Measurements from ENCODE around the gene MIDN.

Gene MIDN

DNA sequence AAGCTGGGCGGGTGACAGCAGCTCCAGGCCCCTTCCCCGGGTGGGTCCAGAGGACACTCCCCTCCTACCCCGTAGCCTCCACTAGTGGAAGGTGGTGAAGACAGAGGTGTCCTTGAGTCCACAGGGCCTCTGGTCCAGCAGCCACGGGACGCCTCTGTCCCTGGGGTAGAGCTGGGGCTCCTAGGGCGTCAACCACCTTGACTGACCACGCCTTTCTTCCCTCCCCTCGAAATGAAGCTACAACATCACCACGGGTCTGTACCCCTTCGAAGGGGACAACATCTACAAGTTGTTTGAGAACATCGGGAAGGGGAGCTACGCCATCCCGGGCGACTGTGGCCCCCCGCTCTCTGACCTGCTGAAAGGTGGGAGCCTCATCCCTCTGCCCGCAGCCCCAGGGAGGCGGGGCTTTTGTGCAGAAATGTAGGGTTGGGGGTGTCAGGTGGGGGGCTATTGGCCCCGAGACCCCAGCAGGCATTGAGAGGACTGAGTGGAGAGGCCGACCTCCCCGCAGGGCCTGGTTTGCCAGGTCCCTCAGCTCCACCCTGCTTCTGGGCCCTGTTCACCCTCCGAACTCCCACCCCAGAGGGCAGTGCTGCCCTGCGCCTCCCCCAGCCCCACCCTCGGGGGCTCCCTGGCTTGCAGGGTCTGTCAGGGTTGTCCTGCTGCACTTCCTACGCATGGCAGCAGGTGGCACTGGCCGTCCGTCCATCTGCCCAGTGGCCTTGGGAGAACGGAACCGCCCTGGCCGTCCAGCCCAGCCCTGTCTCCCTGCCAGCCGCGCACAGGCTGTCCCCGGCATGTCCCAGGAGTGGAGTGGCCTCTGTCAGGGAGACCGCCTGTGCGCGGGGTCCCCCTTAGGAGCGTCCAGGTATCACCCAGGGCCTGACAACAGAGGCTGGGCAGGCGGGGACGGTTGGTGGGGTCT, 27.1 kb upstream of the MIDN start:
- DNase-seq = peak; percentile 79

DNA sequence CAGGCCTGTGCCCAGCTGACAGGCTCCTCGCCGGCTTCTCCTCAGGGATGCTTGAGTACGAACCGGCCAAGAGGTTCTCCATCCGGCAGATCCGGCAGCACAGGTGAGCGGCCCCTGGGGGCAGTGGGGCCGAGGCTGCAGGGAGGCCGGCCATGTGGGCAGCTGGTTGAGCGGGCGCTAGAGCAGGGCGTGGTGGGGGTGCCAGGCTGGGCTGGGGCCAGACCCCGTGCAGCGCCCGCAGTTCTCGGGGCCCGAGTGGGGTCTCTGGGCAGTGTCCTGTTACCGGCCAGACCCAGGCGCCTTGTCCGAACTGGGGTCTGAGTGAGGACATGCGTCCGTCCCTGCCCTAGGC, 26.5 kb upstream of the MIDN start:
- no peak for DNase-seq

DNA sequence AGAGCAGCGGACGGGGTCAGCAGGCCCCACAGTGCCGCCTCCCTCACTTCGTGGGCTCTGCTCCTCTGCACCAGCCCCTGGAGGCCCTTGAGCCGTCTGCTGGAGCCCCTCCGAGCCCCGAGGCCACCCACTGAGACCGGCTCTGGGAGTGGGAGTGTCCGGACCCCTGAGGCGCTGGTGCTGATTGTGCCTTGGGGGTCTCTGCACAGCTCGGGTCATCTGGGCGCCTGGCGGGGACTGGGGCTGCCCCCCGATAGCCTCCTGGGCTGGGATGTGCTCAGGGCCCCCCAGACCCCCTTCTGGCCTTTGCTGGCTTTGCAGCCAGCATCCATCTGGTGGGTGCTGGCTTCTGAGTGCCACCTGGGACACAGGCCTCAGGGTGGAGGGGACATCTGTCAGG, 26.0 kb upstream of the MIDN start:
- no peak for DNase-seq

DNA sequence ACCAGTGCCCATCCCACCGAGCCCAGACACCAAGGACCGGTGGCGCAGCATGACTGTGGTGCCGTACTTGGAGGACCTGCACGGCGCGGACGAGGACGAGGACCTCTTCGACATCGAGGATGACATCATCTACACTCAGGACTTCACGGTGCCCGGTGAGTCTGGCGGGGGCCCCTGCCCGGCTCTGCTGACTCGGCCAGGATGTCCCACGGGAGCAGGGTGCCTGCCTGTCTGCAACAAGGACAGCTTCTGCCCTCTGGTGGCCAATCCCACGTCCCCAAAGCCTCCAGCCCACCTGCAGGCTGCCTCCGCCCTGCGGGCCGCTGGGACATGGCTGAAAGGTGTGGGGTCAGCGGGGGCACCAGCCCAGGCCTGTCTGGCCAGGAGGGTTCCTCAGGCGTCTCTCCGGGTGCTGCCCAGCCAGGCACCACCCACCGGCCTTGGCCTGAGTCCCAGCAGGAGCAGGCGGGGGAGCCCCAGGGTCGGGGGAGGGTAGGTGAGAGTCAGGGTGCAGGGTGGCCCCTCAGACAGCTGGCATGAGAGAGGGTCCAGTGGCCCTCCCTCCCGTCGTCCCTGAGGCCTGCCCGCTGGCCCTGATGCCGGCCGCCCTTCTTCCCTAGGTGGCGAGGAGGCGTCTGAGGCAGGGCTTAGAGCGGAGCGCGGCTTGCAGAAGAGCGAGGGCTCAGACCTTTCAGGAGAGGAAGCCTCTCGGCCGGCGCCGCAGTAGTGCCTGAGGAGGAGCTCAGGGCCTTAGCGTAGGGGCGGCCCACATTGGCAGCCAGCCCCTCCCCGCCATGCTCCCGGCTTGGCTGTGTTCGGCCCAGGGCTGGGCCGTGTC, 25.1 kb upstream of the MIDN start:
- DNase-seq = no peak

DNA sequence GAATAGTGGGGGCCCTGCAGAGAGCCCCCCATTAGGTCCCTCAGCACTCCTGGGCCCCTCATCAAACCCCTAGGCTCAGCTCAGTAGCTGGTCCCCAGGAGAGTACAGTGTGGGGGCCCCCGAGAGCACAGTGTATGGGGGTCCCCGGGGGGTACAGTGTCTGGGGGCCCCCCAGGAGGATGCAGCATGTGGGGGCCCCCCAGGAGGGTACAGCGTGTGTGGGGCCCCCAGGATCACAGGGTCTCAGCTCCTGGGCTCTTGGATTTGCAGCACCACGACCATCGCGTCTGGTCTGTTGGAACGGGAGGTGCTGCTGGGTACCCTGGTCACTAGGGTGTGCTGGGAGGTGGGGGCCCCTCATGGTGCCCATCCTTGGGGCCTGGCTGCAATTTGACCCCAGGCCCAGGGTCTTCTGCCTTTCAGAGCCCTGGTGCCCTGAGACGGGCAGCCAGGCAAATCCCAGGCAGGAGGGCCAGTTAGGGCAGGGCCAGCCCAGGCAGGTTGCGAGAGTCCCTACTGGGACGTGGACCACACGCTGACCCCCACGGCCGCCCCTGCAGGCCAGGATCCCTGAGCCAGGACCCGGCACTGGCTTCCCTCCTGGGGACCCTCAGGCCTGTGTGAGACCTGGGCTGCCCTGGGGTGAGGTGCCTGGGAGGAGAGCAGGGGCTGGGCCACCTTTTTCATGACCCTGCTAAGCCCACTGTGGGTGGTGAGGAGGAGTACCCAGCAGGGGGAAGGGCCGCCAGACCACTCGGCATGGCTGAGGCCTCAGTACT, 24.1 kb upstream of the MIDN start:
- DNase-seq = no peak

DNA sequence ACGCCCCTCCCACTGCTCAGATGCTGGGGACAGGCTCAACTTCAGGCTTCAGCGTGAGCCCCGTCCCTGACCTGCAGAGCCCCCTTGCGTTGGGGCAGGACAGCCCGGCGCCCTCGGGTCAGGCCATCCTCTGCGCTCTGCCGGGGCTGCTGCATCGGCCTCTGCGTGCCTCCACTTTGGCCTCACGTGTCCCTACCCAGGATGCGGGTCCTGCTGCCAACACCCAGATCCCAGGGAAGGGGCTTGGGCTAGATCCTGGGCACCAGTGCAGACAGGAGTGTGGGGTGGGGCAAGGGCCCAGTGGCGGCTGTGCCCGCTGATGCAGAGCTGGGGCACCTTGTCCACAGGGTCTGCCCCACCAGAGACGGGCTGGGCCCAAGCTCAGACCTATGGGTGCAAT, 23.5 kb upstream of the MIDN start:
- DNase-seq = no peak

DNA sequence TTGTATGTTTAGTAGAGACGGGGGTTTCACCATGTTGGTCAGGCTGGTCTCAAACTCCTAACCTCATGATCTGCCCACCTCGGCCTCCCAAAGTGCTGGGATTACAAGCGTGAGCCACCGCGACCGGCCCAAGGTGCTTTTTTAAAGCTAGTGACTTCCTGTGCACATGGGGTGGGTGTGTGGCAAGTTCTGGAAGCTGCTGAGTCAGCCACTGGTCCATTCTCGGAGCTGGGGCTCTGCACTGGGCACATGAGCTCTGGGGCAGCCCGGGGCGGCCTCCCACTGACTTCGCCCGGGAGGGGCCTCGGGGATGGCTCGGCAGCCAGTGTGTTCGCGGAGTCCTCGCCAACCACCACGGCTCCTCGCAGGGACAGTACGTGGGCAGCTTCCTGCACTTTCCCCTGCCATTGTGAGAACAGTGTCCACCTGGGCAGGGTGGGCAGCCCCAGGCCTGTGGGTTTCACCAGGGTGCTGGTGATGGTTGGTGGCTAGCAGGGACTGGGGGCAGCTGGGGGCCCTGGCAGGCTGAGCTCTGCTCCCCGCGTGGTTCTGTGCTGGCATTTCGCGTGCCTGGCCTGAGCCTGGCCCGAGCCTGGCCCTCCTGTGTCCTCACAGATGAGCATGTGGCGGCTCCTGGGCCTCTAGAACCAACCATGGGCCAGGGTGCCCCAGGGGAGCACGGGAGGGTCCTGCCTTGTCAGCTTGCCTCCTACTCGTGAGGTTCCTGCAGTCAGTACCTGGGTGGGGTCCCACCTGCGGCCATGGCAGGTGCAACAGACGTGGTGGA, 22.8 kb upstream of the MIDN start:
- DNase-seq = no peak

DNA sequence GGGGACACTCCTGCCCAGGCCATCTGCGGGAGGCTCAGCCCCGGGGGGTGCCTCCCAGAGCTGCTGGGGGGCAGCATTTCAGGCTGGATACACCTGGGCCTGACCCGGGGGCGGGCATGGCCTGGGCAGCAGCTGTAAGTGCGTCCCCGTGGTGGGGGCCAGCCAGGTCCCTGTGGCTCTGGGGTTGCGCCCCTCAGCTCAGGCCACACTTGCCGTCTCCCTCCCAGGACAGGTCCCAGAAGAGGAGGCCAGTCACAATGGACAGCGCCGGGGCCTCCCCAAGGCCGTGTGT, 22.2 kb upstream of the MIDN start:
- no peak for DNase-seq

DNA sequence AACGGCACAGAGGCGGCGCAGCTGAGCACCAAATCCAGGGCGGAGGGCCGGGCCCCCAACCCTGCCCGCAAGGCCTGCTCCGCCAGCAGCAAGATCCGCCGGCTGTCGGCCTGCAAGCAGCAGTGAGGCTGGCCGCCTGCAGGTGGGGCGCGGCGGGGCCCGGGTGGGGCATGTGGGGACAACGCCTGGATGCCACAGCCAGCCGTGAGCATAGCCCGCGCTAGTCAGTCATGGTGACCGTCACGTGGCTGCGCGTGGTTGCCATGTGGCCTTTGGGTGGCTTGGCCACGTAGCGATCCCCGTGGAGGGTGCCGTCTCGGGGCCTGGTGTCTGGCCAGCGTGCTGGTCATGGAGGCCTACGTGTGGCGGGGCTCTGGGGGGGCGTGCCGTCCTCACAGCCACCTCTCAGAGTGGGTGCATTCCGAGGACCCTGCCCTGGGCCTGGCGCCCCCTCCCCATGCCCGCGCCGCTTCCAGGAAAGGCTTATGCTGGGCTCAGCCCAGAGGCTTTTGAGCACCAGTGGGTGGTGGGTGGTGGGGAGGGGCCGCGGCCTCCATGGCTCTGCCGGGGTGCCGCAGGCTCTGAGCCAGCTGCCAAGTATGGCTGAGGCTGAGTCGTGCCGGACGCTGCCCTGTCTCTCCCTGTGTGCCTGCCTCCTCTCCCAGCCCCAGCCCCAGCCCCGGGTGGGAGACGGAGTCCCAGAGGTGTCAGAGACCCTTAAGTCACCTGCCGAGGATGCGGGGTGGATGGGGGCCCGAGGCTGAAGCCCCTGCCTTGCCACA, 21.7 kb upstream of the MIDN start:
- DNase-seq = no peak

DNA sequence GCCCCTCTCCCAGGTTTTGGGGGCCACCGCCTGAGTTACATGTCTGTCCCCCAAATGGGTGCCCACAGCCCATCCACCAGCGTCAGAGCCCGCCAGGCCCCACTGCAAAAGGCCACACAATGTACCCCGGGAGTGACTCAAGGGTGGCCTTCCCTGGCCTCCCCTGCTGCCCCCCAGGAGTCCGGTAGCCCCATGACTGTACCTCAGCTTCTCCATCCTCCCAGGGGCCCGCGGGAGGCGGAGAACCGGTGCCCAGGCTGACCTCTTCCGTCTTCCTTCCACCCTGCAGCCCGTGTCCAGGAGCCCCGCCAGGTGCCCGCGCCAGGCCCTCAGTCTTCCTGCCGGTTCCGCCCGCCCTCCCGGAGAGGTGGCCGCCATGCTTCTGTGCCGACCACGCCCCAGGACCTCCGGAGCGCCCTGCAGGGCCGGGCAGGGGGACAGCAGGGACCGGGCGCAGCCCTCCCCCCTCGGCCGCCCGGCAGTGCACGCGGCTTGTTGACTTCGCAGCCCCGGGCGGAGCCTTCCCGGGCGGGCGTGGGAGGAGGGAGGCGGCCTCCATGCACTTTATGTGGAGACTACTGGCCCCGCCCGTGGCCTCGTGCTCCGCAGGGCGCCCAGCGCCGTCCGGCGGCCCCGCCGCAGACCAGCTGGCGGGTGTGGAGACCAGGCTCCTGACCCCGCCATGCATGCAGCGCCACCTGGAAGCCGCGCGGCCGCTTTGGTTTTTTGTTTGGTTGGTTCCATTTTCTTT, 20.9 kb upstream of the MIDN start:
- no peak for DNase-seq

DNA sequence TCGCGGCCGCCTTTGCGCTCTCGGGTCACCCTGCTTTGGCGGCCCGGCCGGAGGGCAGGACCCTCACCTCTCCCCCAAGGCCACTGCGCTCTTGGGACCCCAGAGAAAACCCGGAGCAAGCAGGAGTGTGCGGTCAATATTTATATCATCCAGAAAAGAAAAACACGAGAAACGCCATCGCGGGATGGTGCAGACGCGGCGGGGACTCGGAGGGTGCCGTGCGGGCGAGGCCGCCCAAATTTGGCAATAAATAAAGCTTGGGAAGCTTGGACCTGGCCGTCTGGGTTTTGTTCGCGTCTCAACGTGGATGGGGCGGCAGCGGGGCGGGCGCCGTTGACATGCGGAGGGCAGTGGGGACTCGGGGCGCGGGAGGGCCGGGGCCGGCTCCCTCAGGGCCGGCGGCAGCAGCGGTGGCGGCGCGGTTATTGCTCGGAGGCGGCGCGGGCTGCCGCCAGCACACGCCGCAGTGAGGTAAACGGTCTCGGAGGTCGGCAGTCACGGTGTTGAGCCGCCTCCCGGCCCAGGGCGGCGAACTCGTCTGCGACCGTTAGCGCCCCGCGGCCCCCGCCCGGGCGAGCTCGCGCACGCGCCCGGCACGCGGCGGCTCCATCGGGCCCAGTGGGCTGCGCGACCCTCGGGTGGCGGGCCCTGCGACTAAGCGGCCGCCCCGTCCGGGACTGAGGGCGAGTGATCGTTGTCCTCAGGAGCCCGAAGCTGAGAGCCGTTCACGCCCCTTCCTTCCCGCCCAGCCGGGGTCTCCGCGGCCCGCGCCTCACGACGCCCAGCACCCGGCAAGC, 20.0 kb upstream of the MIDN start:
- DNase-seq = no peak

DNA sequence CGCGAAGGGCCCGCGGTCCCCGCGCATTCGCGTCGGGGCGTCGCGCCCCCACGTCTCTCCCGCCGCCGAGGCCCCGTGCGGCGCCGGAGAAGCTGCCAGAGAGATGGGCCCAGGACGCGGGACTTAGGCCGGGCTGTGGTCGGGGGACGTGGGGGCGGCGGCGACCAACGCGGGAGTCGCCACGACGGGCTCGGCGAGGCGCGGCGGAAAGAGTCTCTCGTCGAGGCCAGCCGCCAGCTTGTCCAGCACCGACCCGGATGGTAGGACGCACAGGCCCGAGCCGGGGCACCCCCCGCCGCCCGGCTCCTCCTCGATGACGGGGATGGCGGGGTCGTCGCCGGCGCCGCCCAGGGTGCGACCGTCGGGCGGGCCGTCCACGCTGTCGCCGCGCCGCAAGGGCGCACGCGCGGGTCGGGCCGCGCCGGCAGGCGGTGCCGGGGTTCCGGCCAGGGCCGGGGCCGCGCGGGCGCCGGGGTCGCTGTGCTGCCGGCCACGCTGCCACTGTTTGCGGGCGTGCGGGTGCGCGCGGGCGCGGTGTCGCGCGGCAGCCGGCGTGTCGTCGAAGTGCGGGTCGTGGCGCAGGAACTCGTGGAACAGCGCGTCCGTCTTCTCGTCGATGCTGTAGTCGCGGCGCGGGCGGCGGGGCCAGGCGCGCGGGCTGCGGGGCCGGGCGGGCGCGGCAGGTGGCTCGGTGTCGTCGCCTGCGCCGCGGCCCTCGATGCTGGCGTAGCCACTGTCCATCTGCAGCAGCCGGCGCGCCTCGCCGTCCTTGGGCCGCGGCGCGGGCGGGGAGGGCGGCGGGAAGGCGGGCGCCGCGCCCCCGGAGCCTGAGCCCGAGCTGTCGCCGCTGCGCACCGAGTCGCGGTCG, 19.1 kb upstream of the MIDN start:
- no peak for DNase-seq

DNA sequence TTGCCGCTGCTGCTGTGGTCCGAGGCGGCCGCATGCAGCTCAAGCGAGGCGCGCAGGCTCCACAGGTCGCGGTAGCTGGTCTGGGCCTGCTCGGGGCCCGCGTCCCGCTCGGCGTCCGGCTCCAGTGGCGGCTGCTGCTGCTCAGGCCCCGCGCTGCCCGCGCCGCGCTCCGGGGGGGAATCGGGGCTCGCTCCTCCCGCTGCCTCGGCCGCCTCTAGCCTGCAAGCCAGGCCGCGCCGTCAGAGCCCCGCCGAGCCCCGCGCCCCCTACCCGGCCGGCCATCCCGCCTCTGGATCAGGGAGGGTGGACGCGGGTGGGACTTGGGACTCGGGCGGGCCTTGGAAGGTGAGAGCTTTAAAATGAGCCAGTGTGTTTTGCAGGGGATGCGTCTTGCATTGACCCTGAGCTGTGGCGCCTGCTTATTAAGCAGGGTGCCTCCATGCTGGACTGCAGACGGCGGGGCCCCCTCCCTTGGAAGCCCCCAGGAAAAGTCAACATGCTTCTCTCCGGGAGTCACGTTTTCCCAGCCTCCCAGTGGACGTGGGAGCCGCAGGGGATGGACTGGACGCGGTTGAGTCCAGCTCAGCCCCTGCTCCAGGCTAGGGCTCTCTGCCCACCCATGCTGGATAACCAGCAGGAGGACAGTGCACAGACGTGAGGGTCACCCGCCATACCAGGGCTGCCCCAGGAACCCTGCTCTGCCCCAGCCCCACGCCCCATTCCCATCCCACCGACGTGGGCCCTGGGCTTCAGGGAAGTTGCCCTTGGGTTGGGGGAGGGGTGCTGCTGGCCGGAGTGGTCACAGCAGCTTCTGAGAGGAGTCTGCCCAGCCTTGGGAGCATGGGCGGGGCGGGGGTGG, 18.2 kb upstream of the MIDN start:
- no peak for DNase-seq

DNA sequence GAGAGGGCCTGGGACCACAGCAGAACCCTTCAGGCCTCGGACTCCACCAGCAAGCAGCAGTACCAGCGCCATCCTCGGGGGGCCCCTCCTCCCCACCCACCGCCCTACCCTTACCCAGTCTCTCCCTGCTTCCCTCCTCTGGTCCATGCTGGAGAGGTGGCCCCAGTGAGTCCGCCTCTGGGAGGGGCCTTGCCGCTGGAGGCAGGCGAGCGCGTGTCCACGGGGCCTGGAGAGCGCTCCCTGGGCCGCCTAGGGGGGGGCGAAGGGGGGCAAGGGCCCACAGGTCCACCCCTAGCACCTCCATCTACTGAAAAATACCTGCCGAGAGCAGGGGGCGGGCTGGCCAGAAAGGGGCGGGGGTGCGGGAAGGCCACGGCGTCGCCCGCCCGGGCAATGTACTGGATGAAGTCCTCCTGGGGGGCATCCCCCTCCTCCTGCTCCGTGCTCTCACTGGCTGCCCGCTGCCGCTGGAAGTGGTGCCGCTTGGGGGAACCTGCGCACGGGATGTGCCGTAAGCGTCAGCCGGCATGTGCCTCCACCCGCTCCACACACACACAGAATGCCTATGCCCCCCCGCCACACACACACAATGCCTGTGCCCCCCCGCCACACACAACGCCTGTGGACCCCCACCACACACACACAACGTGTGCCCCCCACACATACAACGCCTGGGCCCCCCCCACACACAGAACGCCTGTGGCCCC, 17.4 kb upstream of the MIDN start:
- DNase-seq = no peak

DNA sequence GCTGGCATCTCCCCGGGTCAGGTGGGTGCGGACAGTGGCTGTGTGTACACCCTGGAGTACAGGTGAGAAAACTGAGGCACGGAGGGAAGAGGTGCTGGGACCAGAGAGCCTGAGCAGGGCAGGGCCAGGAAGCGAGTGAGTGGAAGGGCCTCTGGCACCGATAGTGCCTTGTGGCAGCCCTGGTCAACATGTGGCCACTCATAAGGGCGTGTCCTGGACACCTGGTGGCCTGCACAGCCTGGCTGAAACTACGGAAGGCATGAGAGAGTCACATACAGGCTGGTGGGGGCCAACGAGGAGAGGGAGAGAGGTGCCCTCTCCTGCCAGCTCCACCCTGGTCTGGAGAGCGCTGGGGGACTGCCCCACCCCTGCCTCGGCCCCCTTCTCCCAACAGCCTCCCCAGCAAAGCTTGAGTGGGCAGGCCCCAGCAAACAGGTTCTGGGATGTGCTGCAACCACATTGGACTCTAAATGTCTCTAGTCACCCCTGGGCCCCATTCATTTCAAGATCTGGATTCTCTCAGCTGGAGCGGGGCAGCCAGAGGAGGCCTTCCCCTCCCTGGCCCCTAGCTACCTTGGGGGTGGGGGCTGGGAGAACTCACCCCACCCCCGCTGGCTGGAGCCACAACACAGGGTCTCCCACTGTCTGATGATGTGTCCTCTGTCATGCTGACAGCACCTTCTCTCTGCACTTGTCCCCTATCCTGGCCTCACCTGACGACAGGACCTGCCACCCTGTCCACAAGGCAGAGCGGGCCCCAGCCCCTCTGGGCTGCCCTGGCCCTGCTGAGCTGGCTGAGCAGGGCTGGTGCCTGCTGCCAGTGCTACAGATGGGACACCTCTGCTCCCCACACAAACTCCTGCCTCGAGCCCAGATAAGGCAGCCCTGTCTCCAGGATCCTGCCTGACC, 16.4 kb upstream of the MIDN start:
- DNase-seq = no peak

DNA sequence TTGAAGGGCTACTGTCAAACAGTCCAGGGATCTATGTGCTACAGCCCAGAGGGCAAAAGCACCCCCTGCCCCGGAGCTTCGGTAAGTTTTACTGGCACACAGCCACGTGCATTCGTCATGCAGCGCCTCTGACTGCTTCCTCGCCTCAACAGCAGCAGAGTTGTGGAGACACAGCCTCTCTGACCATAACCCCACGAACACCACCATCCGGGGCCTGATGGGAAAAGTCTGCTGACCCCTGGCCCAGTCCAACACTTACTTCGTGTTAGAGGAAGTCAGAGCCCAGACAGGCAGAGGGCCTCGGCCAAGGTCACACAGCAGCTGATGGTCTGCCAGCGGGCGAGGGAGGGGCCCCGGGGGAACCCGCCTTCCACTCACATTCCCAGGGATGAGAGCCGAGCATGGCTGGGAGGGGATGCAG, 15.7 kb upstream of the MIDN start:
- DNase-seq = no peak
